ENCODE measurements around the gene GPM6B. TPM values are rescaled to one million over a fixed set of nuclear protein-coding genes. Genes with fewer than 3 reads are reported as not detected.

GPM6B gene
- total and polyA plus RNA-seq, 2 of the 4 experiments (the other 2 are of a cell fraction) = 4.2 to 5.9 TPM

GRCh38 chrX:13815664-13816063 lies 1.2 kb downstream of the GPM6B start:
- Histone ChIP-seq H3K14ac (replicated peaks; ENCODE audit: low read depth, low read length) (no peak overlapping the region), H2BK15ac (ENCODE audit: low read depth, low read length) (no peak overlapping the region), H2BK120ac (ENCODE audit: low read depth, low read length) (no peak overlapping the region), H2BK20ac (ENCODE audit: low read depth, low read length) (no peak overlapping the region), H3K9me3 (ENCODE audit: control insufficient read depth, insufficient read depth, low read length) (no peaks in the 10 kb centered on the region), H3K4me3 (ENCODE audit: insufficient read depth, low read depth, low read length) (no peak overlapping the region), H4K8ac (ENCODE audit: low read depth in 2 of 2, low read length in 2 of 2) (no peak overlapping the region), H2AK9ac (replicated peaks; ENCODE audit: low read depth, low read length, poor library complexity) (no peak overlapping the region), H3K36me3 (ENCODE audit: control insufficient read depth, insufficient read depth, low read length) (no peaks in the 10 kb centered on the region), H4K91ac (ENCODE audit: insufficient read depth, low read depth, low read length) (no peak overlapping the region), H3K27ac (ENCODE audit: insufficient read depth, low read length) (no peak overlapping the region), H4K20me1 (ENCODE audit: insufficient read depth, low read length) (no peaks in the 10 kb centered on the region), H3K27me3 (ENCODE audit: control insufficient read depth, insufficient read depth, low read length) (peaks cover 11% of the 10 kb centered on the region), H3K56ac (ENCODE audit: extremely low read depth, insufficient read depth, low read length) (no peak overlapping the region), H3K18ac (ENCODE audit: low read depth, low read length) (no peak overlapping the region), H3K9ac (ENCODE audit: low read depth, low read length) (no peak overlapping the region), H4K5ac (ENCODE audit: low read depth, low read length) (no peak overlapping the region), H3K4ac (ENCODE audit: low read depth, low read length) (no peak overlapping the region), H2AFZ (replicated peaks; ENCODE audit: low read length, poor library complexity) (no peak overlapping the region), H2BK5ac (ENCODE audit: low read depth, low read length, poor library complexity, severe bottlenecking) (no peak overlapping the region), H3K4me1 (ENCODE audit: control insufficient read depth, insufficient read depth, low read length) (no peaks in the 10 kb centered on the region), H2AK5ac (ENCODE audit: low read depth, low read length) (no peak overlapping the region), H3K9me1 (ENCODE audit: insufficient read depth, low read length) (no peaks in the 10 kb centered on the region), H3K23ac (ENCODE audit: low read depth, low read length) (no peak overlapping the region), H3K4me2 (ENCODE audit: low read depth, low read length) (no peak overlapping the region), H3K79me1 (ENCODE audit: low read depth in 1 of 2, low read length in 2 of 2) (no peaks in the 10 kb centered on the region)
- intact Hi-C loops (cut with micrococcal nuclease) = no loop called here
- DNase-seq (no peak), ATAC-seq (ENCODE audit: low read depth) (no peak)
- ChIA-PET POLR2A (ENCODE audit: unreplicated experiment) (no interaction called here), CTCF (no interaction called here)
- in situ Hi-C loops (cut with MboI; ENCODE audit: low sequenced_read_pairs) = no loop called here
- TF ChIP-seq, protein P1, sequence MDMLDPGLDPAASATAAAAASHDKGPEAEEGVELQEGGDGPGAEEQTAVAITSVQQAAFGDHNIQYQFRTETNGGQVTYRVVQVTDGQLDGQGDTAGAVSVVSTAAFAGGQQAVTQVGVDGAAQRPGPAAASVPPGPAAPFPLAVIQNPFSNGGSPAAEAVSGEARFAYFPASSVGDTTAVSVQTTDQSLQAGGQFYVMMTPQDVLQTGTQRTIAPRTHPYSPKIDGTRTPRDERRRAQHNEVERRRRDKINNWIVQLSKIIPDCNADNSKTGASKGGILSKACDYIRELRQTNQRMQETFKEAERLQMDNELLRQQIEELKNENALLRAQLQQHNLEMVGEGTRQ (IDR thresholded peaks at IDR 0.05; ENCODE audit: low read depth, low read length) = no peak
- TF ChIP-seq RAD21 (IDR thresholded peaks at IDR 0.05; ENCODE audit: low read length) = no peak
- TF ChIP-seq CHD1 (IDR thresholded peaks at IDR 0.05; ENCODE audit: low read depth, low read length) = no peak
- no peak for TF ChIP-seq FOS (IDR thresholded peaks at IDR 0.05; ENCODE audit: low read depth, low read length)
- no peak for TF ChIP-seq MAZ (IDR thresholded peaks at IDR 0.05; ENCODE audit: borderline replicate concordance, low read depth, low read length)
- TF ChIP-seq CEBPB (IDR thresholded peaks at IDR 0.05; ENCODE audit: low read depth, low read length) = no peak
- TF ChIP-seq RFX5 (IDR thresholded peaks at IDR 0.05; ENCODE audit: low read depth, low read length) = no peak
- no peak for TF ChIP-seq MXI1 (IDR thresholded peaks at IDR 0.05; ENCODE audit: borderline replicate concordance, low read depth, low read length)
- TF ChIP-seq, protein P2, sequence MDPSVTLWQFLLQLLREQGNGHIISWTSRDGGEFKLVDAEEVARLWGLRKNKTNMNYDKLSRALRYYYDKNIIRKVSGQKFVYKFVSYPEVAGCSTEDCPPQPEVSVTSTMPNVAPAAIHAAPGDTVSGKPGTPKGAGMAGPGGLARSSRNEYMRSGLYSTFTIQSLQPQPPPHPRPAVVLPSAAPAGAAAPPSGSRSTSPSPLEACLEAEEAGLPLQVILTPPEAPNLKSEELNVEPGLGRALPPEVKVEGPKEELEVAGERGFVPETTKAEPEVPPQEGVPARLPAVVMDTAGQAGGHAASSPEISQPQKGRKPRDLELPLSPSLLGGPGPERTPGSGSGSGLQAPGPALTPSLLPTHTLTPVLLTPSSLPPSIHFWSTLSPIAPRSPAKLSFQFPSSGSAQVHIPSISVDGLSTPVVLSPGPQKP (IDR thresholded peaks at IDR 0.05; ENCODE audit: borderline replicate concordance, low read depth, low read length) = no peak
- BruUV-seq (replicated peaks) = no TSS peak
- WGBS, 2 experiments (ENCODE audit: extremely low coverage in 2 of 2, insufficient read length in 1 of 2) = no CpG with 5 or more reads among the region's 7 CpGs
- dilution Hi-C loops (cut with HindIII; ENCODE audit: low sequenced_read_pairs, unreplicated experiment) = no loop called here

All from IMR-90 (cell line).